HCT116 (cell line): ENCODE measurements around the gene CTNNA2. TPM values are rescaled to one million over a fixed set of nuclear protein-coding genes. Genes with fewer than 3 reads are reported as not detected.

Source experiments
- ATAC-seq: fragments of 200-7000 bp; cut with Tn5 transposase; 2 replicates; pipeline ENCODE4 v1.9.1; 2020; ENCODE audit warnings: mild to moderate bottlenecking, moderate library complexity
- BruUV-seq: library from RNA; stranded (reverse); fragments of 400-500 nt; replicated peaks from 2 replicates; lab custom pipeline; 2021; lab: Mats Ljungman, UMichigan
- CTCF ChIA-PET: fragments of 300-600 bp; sonication (Branson Sonifier 250); formaldehyde crosslinking; loops from one replicate; lab custom pipeline; 2021; ENCODE audit warnings: antibody characterized with exemption; lab: Charles Lee
- POLR2A ChIA-PET: fragments of 300-600, 350-600 bp; sonication (Branson Sonifier 250); formaldehyde crosslinking; loops from one replicate; lab custom pipeline; 2021; ENCODE audit warnings: antibody characterized with exemption; lab: Charles Lee
- RAD21 ChIA-PET, 2 experiments: fragments of 300-600 bp; sonication (Branson Sonifier 250); formaldehyde crosslinking; loops; one replicate each; lab custom pipeline; 2023; ENCODE audit warnings: low total read pairs in 2 of 2; ENCODE audit not compliant: uncharacterized antibody in 2 of 2, unreplicated experiment in 2 of 2, low non-redundant PET in 1 of 2; lab: Charles Lee
- DNase-seq: peaks from one replicate; pipeline ENCODE4 v3.0.0-alpha.2; 2010; ENCODE audit warnings: low read depth, low spot score
- H2AFZ ChIP-seq: fragments of 200-600 bp; shearing (Covaris generic), sonication (generic); 2 replicates; pipeline ENCODE4 v1.6.1; 2017; ENCODE audit warnings: low read depth, mixed run types, mixed read lengths, antibody characterized with exemption, low read length; ENCODE audit not compliant: poor library complexity, severe bottlenecking
- H3K27ac ChIP-seq: 2 replicates; pipeline ENCODE4 v1.5.1; 2012; ENCODE audit warnings: low read depth, low read length
- H3K27me3 ChIP-seq: fragments of 200-600 bp; sonication (generic); 2 replicates; pipeline ENCODE4 v1.6.1; 2016; ENCODE audit warnings: mixed run types, low read length, mixed read lengths; ENCODE audit not compliant: insufficient read depth
- H3K36me3 ChIP-seq, 2 experiments: fragments of 200-500 bp in 1 of 2; fragments of 200-600 bp in 1 of 2; sonication (Bioruptor generic) in 1 of 2; sonication (generic) in 1 of 2; 2 replicates each; pipeline versions ENCODE4 v1.5.1 to v1.6.1; 2014 to 2016; ENCODE audit warnings: low read length in 2 of 2, inconsistent platforms in 1 of 2, mixed read lengths in 1 of 2, mixed run types in 1 of 2; ENCODE audit not compliant: insufficient read depth in 2 of 2, control insufficient read depth in 1 of 2
- H3K4me1 ChIP-seq, 2 experiments: fragments of 200-600 bp in 1 of 2; sonication (generic) in 1 of 2; 2 replicates each; pipeline versions ENCODE4 v1.5.1 to v1.6.1; 2012 to 2017; ENCODE audit warnings: low read length in 2 of 2, inconsistent platforms in 1 of 2, mild to moderate bottlenecking in 1 of 2, mixed read lengths in 1 of 2, mixed run types in 1 of 2, moderate library complexity in 1 of 2; ENCODE audit not compliant: insufficient read depth in 2 of 2, control insufficient read depth in 1 of 2
- H3K4me2 ChIP-seq: fragments of 200-600 bp; sonication (generic); 2 replicates; pipeline ENCODE4 v1.6.1; 2017; ENCODE audit warnings: mixed run types, low read length, mixed read lengths
- H3K4me3 ChIP-seq, 2 experiments: fragments of 200-600 bp in 1 of 2; sonication (generic) in 1 of 2; replicated peaks in 1 of 2; 2 replicates each; pipeline ENCODE4 v1.5.1; 2011 to 2016; ENCODE audit warnings: low read length in 2 of 2, control low read depth in 1 of 2, low read depth in 1 of 2, mild to moderate bottlenecking in 1 of 2, mixed read lengths in 1 of 2, mixed run types in 1 of 2
- H3K79me2 ChIP-seq: fragments of 200-600 bp; sonication (generic); 2 replicates; pipeline ENCODE4 v1.6.1; 2017; ENCODE audit warnings: mild to moderate bottlenecking, mixed run types, low read length, moderate library complexity, mixed read lengths; ENCODE audit not compliant: insufficient read depth
- H3K9ac ChIP-seq: fragments of 200-600 bp; sonication (generic); 2 replicates; pipeline ENCODE4 v1.6.1; 2016; ENCODE audit warnings: low read length, mixed read lengths
- H3K9me2 ChIP-seq: fragments of 200-600 bp; sonication (generic), shearing (Covaris generic); 2 replicates; pipeline ENCODE4 v1.6.1; 2017; ENCODE audit warnings: mixed run types, mild to moderate bottlenecking, moderate library complexity; ENCODE audit not compliant: insufficient read depth
- H3K9me3 ChIP-seq, 2 experiments: fragments of 200-500 bp in 1 of 2; fragments of 200-600 bp in 1 of 2; sonication (Bioruptor generic) in 1 of 2; sonication (generic) in 1 of 2; 2 replicates each; pipeline ENCODE4 v1.6.1; 2014 to 2017; ENCODE audit warnings: low read length in 2 of 2, mixed read lengths in 2 of 2, inconsistent platforms in 1 of 2, low read depth in 1 of 2, mild to moderate bottlenecking in 1 of 2, mixed run types in 1 of 2, moderate library complexity in 1 of 2; ENCODE audit not compliant: control insufficient read depth in 1 of 2, insufficient read depth in 1 of 2
- H4K20me1 ChIP-seq: fragments of 200-600 bp; sonication (generic), shearing (Covaris generic); 2 replicates; pipeline ENCODE4 v1.6.1; 2017; ENCODE audit warnings: mixed run types, mild to moderate bottlenecking, moderate library complexity; ENCODE audit not compliant: insufficient read depth
- ATF3 ChIP-seq: IDR thresholded peaks from 2 replicates; pipeline ENCODE4 v1.6.1; 2012
- CBX3 ChIP-seq: IDR thresholded peaks from 2 replicates; pipeline ENCODE4 v1.6.1; 2012; ENCODE audit warnings: low read depth
- CEBPB ChIP-seq: IDR thresholded peaks from 2 replicates; pipeline ENCODE4 v1.6.1; 2012; ENCODE audit warnings: low read depth
- CTCF ChIP-seq, 3 experiments: fragments of 200-600 bp in 1 of 3; sonication (generic) in 1 of 3; IDR thresholded peaks in 2 of 3; conservative IDR thresholded peaks in 1 of 3; 2 replicates each; pipeline ENCODE4 v1.5.1; 2012 to 2017; ENCODE audit warnings: low read depth in 2 of 3, low read length in 2 of 3, antibody characterized with exemption in 1 of 3, borderline replicate concordance in 1 of 3, control low read depth in 1 of 3, mild to moderate bottlenecking in 1 of 3, mixed read lengths in 1 of 3, mixed run types in 1 of 3, moderate library complexity in 1 of 3; ENCODE audit not compliant: insufficient read depth in 1 of 3
- EGR1 ChIP-seq: IDR thresholded peaks from 2 replicates; pipeline ENCODE4 v1.6.1; 2012; ENCODE audit warnings: low read depth
- ELF1 ChIP-seq: IDR thresholded peaks from 2 replicates; pipeline ENCODE4 v1.6.1; 2012; ENCODE audit warnings: low read depth, borderline replicate concordance
- EZH2 ChIP-seq: fragments of 200-600 bp; sonication (generic); IDR thresholded peaks from 2 replicates; pipeline ENCODE4 v1.6.1; 2017; ENCODE audit warnings: antibody characterized with exemption, mixed run types
- EZH2phosphoT487 ChIP-seq: fragments of 200-600 bp; IDR thresholded peaks from 2 replicates; pipeline ENCODE4 v1.6.1; 2018; ENCODE audit warnings: antibody characterized with exemption, borderline replicate concordance
- FOSL1 ChIP-seq: IDR thresholded peaks from 2 replicates; pipeline ENCODE4 v1.6.1; 2012; ENCODE audit warnings: low read depth
- POLR2A ChIP-seq: IDR thresholded peaks from 2 replicates; pipeline ENCODE4 v1.7.0; 2011; ENCODE audit warnings: borderline replicate concordance; ENCODE audit not compliant: insufficient read depth, insufficient read length; ENCODE audit errors: extremely low read depth
- POLR2AphosphoS5 ChIP-seq: IDR thresholded peaks from 2 replicates; pipeline ENCODE4 v1.6.1; 2011; ENCODE audit warnings: mild to moderate bottlenecking, low read depth, low read length, moderate library complexity
- RAD21 ChIP-seq: IDR thresholded peaks from 2 replicates; pipeline ENCODE4 v1.6.1; 2012; ENCODE audit warnings: low read depth, mild to moderate bottlenecking
- REST ChIP-seq: IDR thresholded peaks from 2 replicates; pipeline ENCODE4 v1.6.1; 2012; ENCODE audit warnings: low read depth
- SIN3A ChIP-seq: IDR thresholded peaks from 2 replicates; pipeline ENCODE4 v1.6.1; 2012; ENCODE audit warnings: low read depth
- SP1 ChIP-seq: IDR thresholded peaks from 2 replicates; pipeline ENCODE4 v1.6.1; 2012; ENCODE audit warnings: low read depth
- SRF ChIP-seq: IDR thresholded peaks from 2 replicates; pipeline ENCODE4 v1.6.1; 2012; ENCODE audit warnings: low read depth
- TCF7L2 ChIP-seq: IDR thresholded peaks from 2 replicates; pipeline ENCODE4 v1.7.0; 2011; ENCODE audit warnings: borderline replicate concordance, inconsistent platforms; ENCODE audit not compliant: insufficient read depth, insufficient read length; ENCODE audit errors: extremely low read depth
- YY1 ChIP-seq: IDR thresholded peaks from 2 replicates; pipeline ENCODE4 v1.6.1; 2011; ENCODE audit warnings: low read length, low read depth, moderate library complexity, mild to moderate bottlenecking; ENCODE audit not compliant: insufficient replicate concordance; ENCODE audit errors: extremely low read depth
- ZBTB33 ChIP-seq: IDR thresholded peaks from 2 replicates; pipeline ENCODE4 v1.6.1; 2011; ENCODE audit warnings: mild to moderate bottlenecking, low read length, moderate library complexity; ENCODE audit not compliant: insufficient replicate concordance; ENCODE audit errors: extremely low read depth
- intact Hi-C: fragments of 100-400 bp; cut with micrococcal nuclease; formaldehyde crosslinking; loops from 2 replicates; pipeline ENCODE4 v1.10.0; 2022
- total RNA-seq: library from RNA; stranded (reverse); gene quantifications from one replicate; pipeline ENCODE4 v1.2.1, GENCODE V29; 2021; ENCODE audit not compliant: unreplicated experiment

Gene CTNNA2
- total RNA-seq, 1 experiment from 2014 or later = not detected

GRCh38 chr2:79695248-79695647 is 182.4 kb downstream of the CTNNA2 start (continued):
- TF ChIP-seq CTCF (IDR thresholded peaks at IDR 0.05 in 2 of 3, conservative IDR thresholded peaks at IDR 0.05 in 1 of 3; ENCODE audit: borderline replicate concordance in 1 of 3, insufficient read depth in 1 of 3, low read depth in 2 of 3, low read length in 2 of 3) (no peak), EZH2phosphoT487 (no peak)

GRCh38 chr2:79697200-79697599 is 184.3 kb downstream of the CTNNA2 start:
- Histone ChIP-seq H3K9me2 (no peaks in the 10 kb centered on the region), H3K79me2 (no peaks in the 10 kb centered on the region), H2AFZ (no peak overlapping the region), H3K27me3 (no peaks in the 10 kb centered on the region), H3K9ac (no peak overlapping the region), H3K9me3 (peaks cover 4 to 30% of the 10 kb centered on the region in 2 experiments; a peak in 2 of 4 replicates), H3K27ac (no peak overlapping the region), H3K4me3 (no peak overlapping the region), H3K4me1 (no peaks in the 10 kb centered on the region), H3K36me3 (no peaks in the 10 kb centered on the region), H3K4me2 (no peak overlapping the region), H4K20me1 (no peaks in the 10 kb centered on the region; the same call in 1 of the 2 replicates)
- no TSS peak for BruUV-seq
- ChIA-PET CTCF (no interaction called here), POLR2A (no interaction called here), RAD21 (no interaction called here)
- no peak for DNase-seq
- no peak for ATAC-seq
- intact Hi-C loops = no loop called here
- TF ChIP-seq EZH2 = no peak
- no peak for TF ChIP-seq TCF7L2
- no peak for TF ChIP-seq ATF3
- TF ChIP-seq RAD21 = no peak
- TF ChIP-seq ZBTB33 = no peak
- TF ChIP-seq SRF = no peak
- TF ChIP-seq EZH2phosphoT487 = no peak
- no peak for TF ChIP-seq CBX3
- TF ChIP-seq REST = no peak
- TF ChIP-seq POLR2A = no peak
- TF ChIP-seq EGR1 = no peak
- no peak for TF ChIP-seq CEBPB
- TF ChIP-seq FOSL1 = no peak
- no peak for TF ChIP-seq POLR2AphosphoS5
- no peak for TF ChIP-seq SIN3A
- no peak for TF ChIP-seq SP1
- no peak for TF ChIP-seq ELF1
- no peak for TF ChIP-seq YY1
